GM12878 (cell line): ENCODE data around the gene GIMAP1. TPM values are rescaled to one million over a fixed set of nuclear protein-coding genes. Genes with fewer than 3 reads are reported as not detected.

Experiments
- ATAC-seq: fragments of 200-7000 bp; cut with Tn5 transposase; 3 replicates; pipeline ENCODE4 v1.9.1; 2020; ENCODE audit warnings: mild to moderate bottlenecking, moderate library complexity
- BruUV-seq: library from RNA; stranded (reverse); fragments of 400-500 nt; replicated peaks from 2 replicates; lab custom pipeline; 2021; lab: Mats Ljungman, UMichigan
- CTCF ChIA-PET: fragments of 300-600 bp; sonication (Branson Sonifier 250); formaldehyde crosslinking; extraction: SDS; loops from one replicate; lab custom pipeline; 2021; ENCODE audit warnings: inconsistent platforms; lab: Yijun Ruan, JAX
- POLR2A ChIA-PET: fragments of 350-600 bp; formaldehyde crosslinking; extraction: SDS; loops from one replicate; lab custom pipeline; 2021; ENCODE audit warnings: inconsistent platforms; lab: Charles Lee
- RAD21 ChIA-PET: fragments of 300-600 bp; sonication (Branson Sonifier 250); formaldehyde crosslinking; loops from one replicate; lab custom pipeline; 2023; ENCODE audit warnings: antibody characterized with exemption; ENCODE audit not compliant: unreplicated experiment; lab: Charles Lee
- SMC1A ChIA-PET: fragments of 300-600 bp; sonication (Branson Sonifier 250); formaldehyde crosslinking; loops from one replicate; lab custom pipeline; 2023; ENCODE audit not compliant: unreplicated experiment, uncharacterized antibody; lab: Charles Lee
- DNase-seq: peaks from one replicate; pipeline ENCODE4 v3.0.0-alpha.2; 2011; ENCODE audit warnings: low read depth, low spot score
- FAIRE-seq: peaks from 3 replicates; lab custom pipeline; 2011; peaks lifted over from hg19 to GRCh38; lab: Jason Lieb, UNC
- H2AFZ ChIP-seq: 2 replicates; pipeline ENCODE4 v1.6.0; 2011; ENCODE audit warnings: low read depth, low read length, control low read depth; ENCODE audit not compliant: control insufficient read depth
- H3K27ac ChIP-seq: 2 replicates; pipeline ENCODE4 v1.5.1; 2011; ENCODE audit warnings: control low read depth; ENCODE audit not compliant: control insufficient read depth, insufficient read depth
- H3K27me3 ChIP-seq, 2 experiments: replicated peaks in 1 of 2; 2 replicates each; pipeline versions ENCODE4 v1.6.0 to v1.6.1; 2011; ENCODE audit warnings: low read length in 1 of 2; ENCODE audit not compliant: control insufficient read depth in 2 of 2, insufficient read depth in 2 of 2
- H3K36me3 ChIP-seq, 2 experiments: 2 replicates each; pipeline ENCODE4 v1.5.1; 2011; ENCODE audit warnings: low read length in 1 of 2; ENCODE audit not compliant: control insufficient read depth in 2 of 2, insufficient read depth in 2 of 2
- H3K4me1 ChIP-seq: 2 replicates; pipeline ENCODE4 v1.6.1; 2011; ENCODE audit warnings: mild to moderate bottlenecking, low read length, moderate library complexity, mixed read lengths; ENCODE audit not compliant: control insufficient read depth, insufficient read depth
- H3K4me2 ChIP-seq: 2 replicates; pipeline ENCODE4 v1.6.0; 2011; ENCODE audit warnings: control low read depth; ENCODE audit not compliant: control insufficient read depth, insufficient read depth
- H3K4me3 ChIP-seq: fragments of 200-600 bp; sonication (generic); 2 replicates; pipeline ENCODE4 v1.5.1; 2016
- H3K79me2 ChIP-seq: 2 replicates; pipeline ENCODE4 v1.6.0; 2011; ENCODE audit warnings: low read length; ENCODE audit not compliant: control insufficient read depth, insufficient read depth
- H3K9ac ChIP-seq: 2 replicates; pipeline ENCODE4 v1.8.0; 2011; ENCODE audit warnings: low read length, control low read depth, mixed read lengths; ENCODE audit not compliant: control insufficient read depth, insufficient read depth
- H3K9me3 ChIP-seq: replicated peaks from 3 replicates; pipeline ENCODE4 v1.5.1; 2011; ENCODE audit warnings: mild to moderate bottlenecking, low read length; ENCODE audit not compliant: control insufficient read depth, insufficient read depth
- H4K20me1 ChIP-seq: 2 replicates; pipeline ENCODE4 v1.6.0; 2011; ENCODE audit not compliant: control insufficient read depth, insufficient read depth
- CEBPB ChIP-seq, 2 experiments: fragments of 150-350 bp in 1 of 2; IDR thresholded peaks; 2 replicates each; pipeline ENCODE4 v1.6.1; 2012 to 2014; ENCODE audit warnings: low read depth in 2 of 2, low read length in 2 of 2, borderline replicate concordance in 1 of 2, inconsistent platforms in 1 of 2
- HDGF ChIP-seq: fragments of 450-650 bp; IDR thresholded peaks from 2 replicates; pipeline ENCODE4 v1.6.1; 2016; ENCODE audit warnings: antibody characterized with exemption
- IKZF2 ChIP-seq, 2 experiments: fragments of 450-650 bp; IDR thresholded peaks; 2 replicates each; pipeline ENCODE4 v1.6.1; 2017; ENCODE audit warnings: mild to moderate bottlenecking in 2 of 2, moderate library complexity in 2 of 2
- KAT2A ChIP-seq: conservative IDR thresholded peaks from 2 replicates; pipeline ENCODE4 v1.6.1; 2011; ENCODE audit warnings: low read depth, low read length; ENCODE audit not compliant: control insufficient read depth
- MAX ChIP-seq: IDR thresholded peaks from 2 replicates; pipeline ENCODE4 v1.6.1; 2012; ENCODE audit warnings: low read depth, low read length, improper control_type of control experiment
- POLR2A ChIP-seq: IDR thresholded peaks from 2 replicates; pipeline ENCODE4 v1.6.1; 2011; ENCODE audit warnings: low read depth, mild to moderate bottlenecking, low read length
- POLR2AphosphoS5 ChIP-seq: IDR thresholded peaks from 2 replicates; pipeline ENCODE4 v1.6.1; 2011; ENCODE audit warnings: mild to moderate bottlenecking, low read length, inconsistent platforms
- SPI1 ChIP-seq: IDR thresholded peaks from 2 replicates; pipeline ENCODE4 v1.6.1; 2011; ENCODE audit warnings: low read depth, mild to moderate bottlenecking, low read length, moderate library complexity, borderline replicate concordance; ENCODE audit not compliant: insufficient read depth
- TAF1 ChIP-seq: IDR thresholded peaks from 2 replicates; pipeline ENCODE4 v1.6.1; 2011; ENCODE audit warnings: mild to moderate bottlenecking, low read depth, low read length, borderline replicate concordance
- WGBS: methylation state at CpG from one replicate; pipeline ENCODE4 v1.1.6; 2016; ENCODE audit warnings: low lambda C conversion rate; ENCODE audit not compliant: insufficient replicate concordance, insufficient coverage; ENCODE audit errors: missing lambda C conversion rate; 5-methylcytosine and 5-hydroxymethylcytosine counted together
- in situ Hi-C: fragments of 300-500 bp; cut with MboI; formaldehyde crosslinking; loops from 9 replicates; pipeline ENCODE4 v1.14.3; 2018; ENCODE audit warnings: mixed read lengths
- intact Hi-C: fragments of 100-400 bp; cut with micrococcal nuclease; formaldehyde crosslinking; loops from one replicate; pipeline ENCODE4 v1.14.2; 2022; ENCODE audit not compliant: unreplicated experiment
- polyA plus RNA-seq, 11 experiments: library from polyadenylated mRNA; depleted of rRNA in 4 of 11; unstranded in 6 of 11; stranded (reverse) in 5 of 11; fragments of >200 nt; fragmentation: Nextera tagmentation in 4 of 11; fragmentation: Illumina TruSeq in 1 of 11; extraction: Ambion mirVana in 4 of 11; extraction: Trizol in 1 of 11; gene quantifications; 1 replicate in 1 of 11; 2 replicates in 10 of 11; pipeline versions ENCODE4 v1.2.1 to v1.2.3, GENCODE V29; 2011 to 2016; ENCODE audit warnings: inconsistent platforms in 2 of 11, missing spikeins in 2 of 11, low read depth in 1 of 11
- total RNA-seq, 4 experiments: library from RNA; depleted of rRNA in 3 of 4; stranded (reverse); fragments of >200 nt in 3 of 4; fragmentation: Illumina TruSeq in 1 of 4; extraction: Trizol in 1 of 4; gene quantifications; 2 replicates each; pipeline versions ENCODE4 v1.2.1 to v1.2.3, GENCODE V29; 2013 to 2021
- TF ChIP-seq, protein P1 (sequence below): fragments of 450-650 bp; IDR thresholded peaks from 2 replicates; pipeline ENCODE4 v1.6.1; 2016; ENCODE audit warnings: mild to moderate bottlenecking

GIMAP1 gene
- total and polyA plus RNA-seq, 10 of the 15 experiments (the other 5 are each of a cell fraction or from before 2014, with no cell fraction given): 0.16 to 1.9 (median 1.1) TPM

GRCh38 chr7:150686030-150686631 is 30.3 kb upstream of the GIMAP1 start:
- peak overlapping the region; percentile 67 for H2AFZ ChIP-seq
- CTCF ChIA-PET: interaction anchor here (0.6 to 2.4 kb wide), 7 partner anchors 16 to 331 kb away, joined by 3 to 11 read pairs (median 5); no protein-coding TSS in a partner anchor
- no peaks in the 10 kb centered on the region for H4K20me1 ChIP-seq
- H3K27ac ChIP-seq: peak overlapping the region; percentile 91
- 34% methylated on average over 8 of the region's 9 CpGs for WGBS
- H3K4me3 ChIP-seq: peak overlapping the region; percentile 89
- peaks cover 6 to 25% of the 10 kb centered on the region in 2 experiments for H3K36me3 ChIP-seq
- H3K27me3 ChIP-seq: no peaks in the 10 kb centered on the region
- POLR2A ChIA-PET: interaction anchor here (0.5 to 3.5 kb wide), 8 partner anchors 11 to 336 kb away, joined by 3 to 27 read pairs (median 5); partner anchors contain the start of gene GIMAP1
- peaks cover 7% of the 10 kb centered on the region; the same call in 1 of the 2 replicates for H3K4me1 ChIP-seq
- peak overlapping the region; percentile 91 for H3K9ac ChIP-seq
- DNase-seq (no peak), ATAC-seq (peak; percentile 68), FAIRE-seq (no peak)
- no peak for TF ChIP-seq CEBPB (IDR thresholded peaks at IDR 0.05; ENCODE audit: borderline replicate concordance in 1 of 2, low read depth in 2 of 2, low read length in 2 of 2)
- 0 out of 4 replicates have a peak, but pooled peaks of 1 of the 2 experiments have one; percentile 10 for TF ChIP-seq IKZF2 (IDR thresholded peaks at IDR 0.05)
- TF ChIP-seq KAT2A: no peak
- TF ChIP-seq, protein P1, sequence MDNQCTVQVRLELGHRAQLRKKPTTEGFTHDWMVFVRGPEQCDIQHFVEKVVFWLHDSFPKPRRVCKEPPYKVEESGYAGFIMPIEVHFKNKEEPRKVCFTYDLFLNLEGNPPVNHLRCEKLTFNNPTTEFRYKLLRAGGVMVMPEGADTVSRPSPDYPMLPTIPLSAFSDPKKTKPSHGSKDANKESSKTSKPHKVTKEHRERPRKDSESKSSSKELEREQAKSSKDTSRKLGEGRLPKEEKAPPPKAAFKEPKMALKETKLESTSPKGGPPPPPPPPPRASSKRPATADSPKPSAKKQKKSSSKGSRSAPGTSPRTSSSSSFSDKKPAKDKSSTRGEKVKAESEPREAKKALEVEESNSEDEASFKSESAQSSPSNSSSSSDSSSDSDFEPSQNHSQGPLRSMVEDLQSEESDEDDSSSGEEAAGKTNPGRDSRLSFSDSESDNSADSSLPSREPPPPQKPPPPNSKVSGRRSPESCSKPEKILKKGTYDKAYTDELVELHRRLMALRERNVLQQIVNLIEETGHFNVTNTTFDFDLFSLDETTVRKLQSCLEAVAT: peak; percentile 71
- peak; percentile 88 for TF ChIP-seq HDGF
- TF ChIP-seq MAX: no peak
- no peak for TF ChIP-seq POLR2AphosphoS5
- 0 out of 2 replicates have a peak, but pooled peaks have one; percentile 15 for TF ChIP-seq POLR2A
- TF ChIP-seq TAF1: peak; percentile 43; the same call in 1 of the 2 replicates
- 0 out of 2 replicates have a peak, but pooled peaks have one; percentile 14 for TF ChIP-seq SPI1
- intact Hi-C loops: loop anchor here (1.0 to 5.0 kb wide), 2 partner anchors 68 to 234 kb away; partner anchors contain the start of gene GIMAP8
- H3K4me2 ChIP-seq: peak overlapping the region; percentile 98
- SMC1A ChIA-PET: interaction anchor here (0.9 to 3.4 kb wide), 17 partner anchors 9 to 248 kb away, joined by 3 to 57 read pairs (median 5); partner anchors contain the start of gene GIMAP6
- RAD21 ChIA-PET: interaction anchor here (0.7 to 2.1 kb wide), 12 partner anchors 11 to 309 kb away, joined by 3 to 31 read pairs (median 4); partner anchors contain the start of genes GIMAP1 and GIMAP8
- BruUV-seq: TSS peak; percentile 86
- in situ Hi-C loops: no loop called here
- peaks cover 27% of the 10 kb centered on the region for H3K9me3 ChIP-seq
- H3K79me2 ChIP-seq: peaks cover 26% of the 10 kb centered on the region
